ENCODE data around the gene CSAD.

CSAD gene

GRCh38 chr12:53225635-53226424 is 45.1 kb upstream of the CSAD start:
- TF ChIP-seq CTCF (IDR thresholded peaks at IDR 0.05): no peak
- no peak for TF ChIP-seq ZFX (IDR thresholded peaks at IDR 0.05; ENCODE audit: borderline replicate concordance)
- 0 out of 2 replicates have a peak overlapping the region, but pooled peaks have one; percentile 98 for H3K27ac ChIP-seq

- TF ChIP-seq ZFX (IDR thresholded peaks at IDR 0.05; ENCODE audit: borderline replicate concordance): no peak
- peak overlapping the region; percentile 98 for H3K27ac ChIP-seq
Observed at GRCh38 chr12:53224897-53225634, 44.3 kb upstream of the CSAD start.

GRCh38 chr12:53224061-53224896 is 43.6 kb upstream of the CSAD start:
- TF ChIP-seq ZFX (IDR thresholded peaks at IDR 0.05; ENCODE audit: borderline replicate concordance) (no peak), CTCF (IDR thresholded peaks at IDR 0.05) (peak; percentile 13; the same call in 1 of the 2 replicates)
- peak overlapping the region; percentile 98 for H3K27ac ChIP-seq

GRCh38 chr12:53223389-53224060 is 42.8 kb upstream of the CSAD start:
- TF ChIP-seq ZFX (IDR thresholded peaks at IDR 0.05; ENCODE audit: borderline replicate concordance) (no peak), CTCF (IDR thresholded peaks at IDR 0.05) (no peak)
- H3K27ac ChIP-seq: peak overlapping the region; percentile 98

- peak overlapping the region; percentile 98 for H3K27ac ChIP-seq
- TF ChIP-seq CTCF (IDR thresholded peaks at IDR 0.05) (no peak), ZFX (IDR thresholded peaks at IDR 0.05; ENCODE audit: borderline replicate concordance) (no peak)
Observed at GRCh38 chr12:53222806-53223261, 42.1 kb upstream of the CSAD start.

GRCh38 chr12:53222170-53222721 is 41.5 kb upstream of the CSAD start:
- peak overlapping the region; percentile 98 for H3K27ac ChIP-seq

More at GRCh38 chr12:53222170-53222721, 41.5 kb upstream of the CSAD start:
- TF ChIP-seq ZFX (IDR thresholded peaks at IDR 0.05; ENCODE audit: borderline replicate concordance) (no peak), CTCF (IDR thresholded peaks at IDR 0.05) (no peak)

Data from 22Rv1 (cell line).